Gastrocnemius medialis (tissue), 4 donors: ENCODE data around the gene CHTF8. TPM values are rescaled to one million over a fixed set of nuclear protein-coding genes. Genes with fewer than 3 reads are reported as not detected.
"Not testable (repeated sequence)": the region's sequence is repeated elsewhere in the genome, so short reads cannot be mapped to it uniquely, and the experiment has no call there.

Experiments
- ATAC-seq, 2 donors: fragments of 150-250 bp; one replicate each; pipeline ENCODE4 v1.9.1; 2016
- DNase-seq, 2 donors: peaks; one replicate each; pipeline ENCODE4 v3.0.0-alpha.2; 2019
- H3K27ac ChIP-seq, 4 donors: fragments of 200-600 bp; sonication (generic); 1 replicate in 1 of 4; 2 replicates in 3 of 4; pipeline ENCODE4 v1.5.1; 2016 to 2018; ENCODE audit warnings: mild to moderate bottlenecking in 2 of 4, moderate library complexity in 1 of 4
- H3K27me3 ChIP-seq, 3 donors: fragments of 200-600 bp; sonication (generic) in 2 of 3; 1 replicate in 1 of 3; 2 replicates in 2 of 3; pipeline versions ENCODE4 v1.5.1 to v1.6.0; 2016 to 2019; ENCODE audit warnings: mild to moderate bottlenecking in 1 of 3, moderate library complexity in 1 of 3
- H3K36me3 ChIP-seq, 2 donors: fragments of 200-600 bp; sonication (generic) in 1 of 2; one replicate each; pipeline ENCODE4 v1.5.1; 2017 to 2018
- H3K4me1 ChIP-seq, 2 donors: fragments of 200-600 bp; sonication (generic) in 1 of 2; one replicate each; pipeline ENCODE4 v1.5.1; 2016 to 2017; ENCODE audit warnings: mild to moderate bottlenecking in 2 of 2
- H3K4me3 ChIP-seq, 4 donors: fragments of 200-600 bp; sonication (generic) in 3 of 4; 1 replicate in 1 of 4; 2 replicates in 3 of 4; pipeline ENCODE4 v1.5.1; 2016 to 2019; ENCODE audit warnings: mild to moderate bottlenecking in 2 of 4
- H3K9me3 ChIP-seq, 3 donors: fragments of 200-600 bp; sonication (generic) in 2 of 3; 1 replicate in 1 of 3; 2 replicates in 2 of 3; pipeline ENCODE4 v1.5.1; 2016 to 2019
- CTCF ChIP-seq, 5 experiments: fragments of 450-650 bp in 3 of 5; fragments of 200-600 bp in 2 of 5; sonication (generic) in 2 of 5; IDR thresholded peaks in 4 of 5; conservative IDR thresholded peaks in 1 of 5; 1 replicate in 4 of 5; 2 replicates in 1 of 5; pipeline ENCODE4 v1.5.1; 2016 to 2019; ENCODE audit warnings: antibody characterized with exemption in 5 of 5, mild to moderate bottlenecking in 3 of 5, moderate library complexity in 3 of 5
- POLR2A ChIP-seq, 2 donors: fragments of 450-650 bp; IDR thresholded peaks; one replicate each; pipeline ENCODE4 v1.6.1; 2017; ENCODE audit warnings: antibody characterized with exemption in 2 of 2, mild to moderate bottlenecking in 2 of 2, moderate library complexity in 2 of 2
- in situ Hi-C, 4 donors: fragments of 200-750 bp; cut with MboI; loops; one replicate each; pipeline versions ENCODE4 v1.15.0 to v1.8.0; 2017; ENCODE audit warnings: low sequenced_read_pairs in 4 of 4
- intact Hi-C: fragments of 100-400 bp; cut with DNase I; formaldehyde crosslinking; loops from one replicate; pipeline ENCODE4 v1.15.1; 2023; ENCODE audit warnings: low total_unique reads
- total RNA-seq, 4 donors: library from RNA; depleted of rRNA; stranded (reverse); fragments of >200 nt; gene quantifications; one replicate each; pipeline versions ENCODE4 v1.1.0 to v1.2.3, GENCODE V29; 2016

CHTF8 gene
- total RNA-seq, 4 donors from 2014 or later: 27.3 to 52.3 (median 34.8) TPM

DNA sequence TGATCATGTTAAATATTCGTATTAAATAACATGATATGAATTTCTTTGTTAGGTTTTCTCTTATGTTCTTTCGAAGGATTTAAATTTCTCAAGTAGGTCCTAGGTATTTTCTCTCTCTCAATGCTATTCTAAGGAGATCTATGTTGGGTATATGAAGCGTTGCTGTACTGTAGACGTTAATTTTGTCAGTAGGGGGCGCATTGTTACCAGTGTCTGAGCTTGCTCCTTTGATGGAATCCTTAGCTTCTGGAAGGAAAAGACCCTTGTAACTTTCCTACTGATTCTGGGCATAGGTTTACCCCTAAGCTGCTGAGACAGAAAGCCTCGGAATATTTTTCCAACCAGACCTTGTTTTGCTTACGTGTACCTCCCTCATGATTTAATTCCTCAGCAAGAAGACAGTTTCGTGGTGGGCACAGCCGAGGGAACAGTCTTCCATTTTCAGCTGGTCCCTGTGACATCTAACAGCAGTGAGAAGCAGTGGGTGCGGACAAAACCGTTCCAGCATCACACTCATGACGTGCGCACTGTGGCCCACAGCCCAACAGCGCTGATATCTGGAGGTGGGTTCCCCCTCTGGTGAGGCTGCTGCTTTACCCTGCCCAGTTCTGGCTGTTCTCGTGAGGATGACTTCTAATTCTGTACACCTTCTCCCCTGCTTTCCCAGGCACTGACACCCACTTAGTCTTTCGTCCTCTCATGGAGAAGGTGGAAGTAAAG, 17.9 kb upstream of the CHTF8 start:
- TF ChIP-seq CTCF (IDR thresholded peaks at IDR 0.05 in 4 of 5, conservative IDR thresholded peaks at IDR 0.05 in 1 of 5): peak; percentile 57 to 80 (median 69)
- TF ChIP-seq POLR2A (IDR thresholded peaks at IDR 0.05): no peak
- Histone ChIP-seq H3K36me3 (peaks cover 0 to 68% of the 10 kb centered on the region in 2 donors), H3K27me3 (no peaks in the 10 kb centered on the region), H3K4me1 (peaks cover 0 to 6% of the 10 kb centered on the region in 2 donors), H3K27ac (no peak overlapping the region), H3K4me3 (no peak overlapping the region), H3K9me3 (no peaks in the 10 kb centered on the region)
- intact Hi-C loops (loop anchor here (1.0 kb wide), 1 partner anchor 137 kb away; no protein-coding TSS in a partner anchor), in situ Hi-C loops (loop anchor here (5.0 to 25.0 kb wide), 3 partner anchors 134 to 137 kb away; no protein-coding TSS in a partner anchor)
- peak in 1 of 2 donors; percentile 25 for DNase-seq
- peak; percentile 59 to 61 for ATAC-seq

- DNase-seq, H3K27ac ChIP-seq, H3K4me3 ChIP-seq, H3K4me1 ChIP-seq, H3K27me3 ChIP-seq, ATAC-seq, H3K9me3 ChIP-seq: not testable (repeated sequence)
- in situ Hi-C loops: loop anchor here (5.0 to 25.0 kb wide), 3 partner anchors 135 to 138 kb away; no protein-coding TSS in a partner anchor
- peaks cover 0 to 69% of the 10 kb centered on the region in 2 donors for H3K36me3 ChIP-seq
- intact Hi-C loops: loop anchor here (1.0 kb wide), 1 partner anchor 138 kb away; no protein-coding TSS in a partner anchor
Observed at GRCh38 chr16:69149621-69150020, 17.2 kb upstream of the CHTF8 start.

DNA sequence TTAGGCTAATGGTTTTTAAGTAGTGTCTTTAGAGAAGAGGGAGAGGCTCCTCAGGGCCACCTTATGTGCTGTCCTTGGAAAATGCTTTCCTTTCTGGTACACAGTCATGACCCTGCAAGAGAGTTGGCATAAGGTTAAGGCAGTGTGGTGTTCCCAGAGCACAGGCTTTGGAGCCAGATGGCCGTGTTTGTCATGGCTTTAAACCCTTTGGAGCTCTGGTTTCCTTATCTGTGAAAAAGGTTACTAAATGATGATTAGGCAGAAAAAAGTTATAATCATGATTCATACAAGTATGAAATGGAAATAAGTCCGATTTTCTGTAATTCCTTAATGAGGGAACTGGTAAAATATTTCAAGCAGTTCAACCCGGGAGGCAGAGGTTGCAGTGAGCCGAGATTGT, 13.3 kb upstream of the CHTF8 start:
- H3K9me3 ChIP-seq: no peaks in the 10 kb centered on the region
- ATAC-seq (peak; percentile 83 to 97), DNase-seq (peak in 1 of 2 donors; percentile 53)
- H3K4me3 ChIP-seq: no peak overlapping the region
- H3K27me3 ChIP-seq: no peaks in the 10 kb centered on the region
- H3K4me1 ChIP-seq: peaks cover 0 to 9% of the 10 kb centered on the region in 2 donors
- peak overlapping the region; percentile 32 to 77 (median 55) for H3K27ac ChIP-seq
- H3K36me3 ChIP-seq: peaks cover 5 to 63% of the 10 kb centered on the region in 2 donors
- TF ChIP-seq CTCF (IDR thresholded peaks at IDR 0.05 in 4 of 5, conservative IDR thresholded peaks at IDR 0.05 in 1 of 5) (no peak), POLR2A (IDR thresholded peaks at IDR 0.05) (no peak)
- in situ Hi-C loops: no loop called here
- intact Hi-C loops: no loop called here

DNA sequence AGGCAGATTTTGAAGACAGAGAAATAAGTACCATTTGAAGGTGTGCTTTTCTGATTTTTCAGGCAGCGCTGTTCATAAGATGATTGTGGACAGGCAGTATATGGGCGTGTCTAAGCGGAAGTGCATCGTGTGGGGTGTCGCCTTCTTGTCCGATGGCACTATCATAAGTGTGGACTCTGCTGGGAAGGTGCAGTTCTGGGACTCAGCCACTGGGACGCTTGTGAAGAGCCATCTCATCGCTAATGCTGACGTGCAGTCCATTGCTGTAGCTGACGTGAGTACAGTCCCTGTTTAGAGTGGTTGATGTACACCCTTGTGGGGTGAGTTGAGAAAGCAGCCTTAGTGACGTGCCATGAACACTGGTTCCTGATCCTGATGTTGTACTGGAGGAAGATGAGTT, 10.7 kb upstream of the CHTF8 start:
- DNase-seq: no peak
- Histone ChIP-seq H3K27ac (no peak overlapping the region), H3K36me3 (peaks cover 5 to 70% of the 10 kb centered on the region in 2 donors), H3K4me1 (peaks cover 0 to 9% of the 10 kb centered on the region in 2 donors), H3K27me3 (no peaks in the 10 kb centered on the region), H3K4me3 (no peak overlapping the region), H3K9me3 (no peaks in the 10 kb centered on the region)
- TF ChIP-seq POLR2A (IDR thresholded peaks at IDR 0.05) (no peak), CTCF (IDR thresholded peaks at IDR 0.05 in 4 of 5, conservative IDR thresholded peaks at IDR 0.05 in 1 of 5) (no peak)
- in situ Hi-C loops: no loop called here
- intact Hi-C loops: no loop called here
- ATAC-seq: no peak

DNA sequence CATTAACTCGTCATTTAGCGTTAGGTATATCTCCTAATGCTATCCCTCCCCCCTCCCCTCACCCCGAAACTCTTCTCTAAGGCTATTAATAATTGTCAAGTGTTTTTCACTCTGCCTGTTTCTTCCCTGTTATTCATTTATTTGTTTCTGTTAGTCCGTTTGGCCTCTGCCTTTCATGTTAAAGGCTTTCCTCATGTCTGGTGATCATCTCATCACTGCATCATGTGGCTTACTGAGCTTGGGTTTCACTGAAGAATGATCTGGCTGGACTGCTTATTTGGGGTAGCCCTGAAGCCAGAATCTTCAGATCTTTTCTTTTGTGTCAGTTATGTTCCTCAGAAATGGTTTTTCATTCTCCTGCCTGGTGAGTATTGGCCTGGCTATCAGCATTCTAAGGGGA, 9.5 kb upstream of the CHTF8 start:
- intact Hi-C loops: no loop called here
- TF ChIP-seq POLR2A (IDR thresholded peaks at IDR 0.05): no peak
- no peak for TF ChIP-seq CTCF (IDR thresholded peaks at IDR 0.05 in 4 of 5, conservative IDR thresholded peaks at IDR 0.05 in 1 of 5)

More for the DNA sequence above, 9.5 kb upstream of the CHTF8 start:
- Histone ChIP-seq H3K27me3 (no peaks in the 10 kb centered on the region), H3K4me3 (no peak overlapping the region), H3K9me3 (no peaks in the 10 kb centered on the region), H3K4me1 (peaks cover 0 to 9% of the 10 kb centered on the region in 2 donors), H3K36me3 (peaks cover 5 to 81% of the 10 kb centered on the region in 2 donors), H3K27ac (no peak overlapping the region)
- in situ Hi-C loops: no loop called here
- ATAC-seq (no peak), DNase-seq (no peak)
